Cardiac fibroblast (primary cell): ENCODE measurements around the gene GTF3C2.
A peak's percentile ranks its signal among the peaks of the same experiment; 100 is the strongest.

Experiments used
- DNase-seq, 2 donors: peaks; one replicate each; pipeline versions ENCODE4 v3.0.0 to v3.0.0-alpha.2; 2010; ENCODE audit warnings: low read depth in 2 of 2
- H3K4me3 ChIP-seq, 2 donors: replicated peaks in 1 of 2; 1 replicate in 1 of 2; 2 replicates in 1 of 2; pipeline ENCODE4 v1.5.1; 2011; ENCODE audit warnings: low read depth in 2 of 2, low read length in 2 of 2, mild to moderate bottlenecking in 2 of 2, moderate library complexity in 1 of 2
- TF ChIP-seq, protein P1 (sequence below): IDR thresholded peaks from one replicate; pipeline ENCODE4 v1.5.1; 2011; ENCODE audit warnings: low read depth, mild to moderate bottlenecking, low read length, inconsistent platforms

GTF3C2 gene

DNA sequence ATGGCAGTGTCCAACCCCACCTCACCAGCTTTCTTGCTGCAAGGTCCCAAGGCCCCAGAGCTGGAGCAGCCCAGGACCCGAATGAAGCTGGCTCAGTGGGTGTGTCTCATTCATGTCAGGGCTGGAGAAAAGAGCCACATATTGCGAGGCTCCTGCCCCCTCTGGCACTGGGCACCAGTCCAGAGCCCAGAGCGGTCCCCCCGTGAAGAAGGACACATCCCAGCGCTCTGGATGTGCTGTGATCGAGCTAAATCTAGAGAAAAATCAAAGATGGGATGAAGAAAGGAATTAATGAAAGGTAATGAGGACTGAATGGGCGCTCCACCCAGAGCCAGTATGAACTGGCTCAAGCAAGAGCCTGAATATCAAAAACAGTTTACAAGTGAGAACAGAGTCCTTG is 20.4 kb downstream of the GTF3C2 start:
- TF ChIP-seq, protein P1, sequence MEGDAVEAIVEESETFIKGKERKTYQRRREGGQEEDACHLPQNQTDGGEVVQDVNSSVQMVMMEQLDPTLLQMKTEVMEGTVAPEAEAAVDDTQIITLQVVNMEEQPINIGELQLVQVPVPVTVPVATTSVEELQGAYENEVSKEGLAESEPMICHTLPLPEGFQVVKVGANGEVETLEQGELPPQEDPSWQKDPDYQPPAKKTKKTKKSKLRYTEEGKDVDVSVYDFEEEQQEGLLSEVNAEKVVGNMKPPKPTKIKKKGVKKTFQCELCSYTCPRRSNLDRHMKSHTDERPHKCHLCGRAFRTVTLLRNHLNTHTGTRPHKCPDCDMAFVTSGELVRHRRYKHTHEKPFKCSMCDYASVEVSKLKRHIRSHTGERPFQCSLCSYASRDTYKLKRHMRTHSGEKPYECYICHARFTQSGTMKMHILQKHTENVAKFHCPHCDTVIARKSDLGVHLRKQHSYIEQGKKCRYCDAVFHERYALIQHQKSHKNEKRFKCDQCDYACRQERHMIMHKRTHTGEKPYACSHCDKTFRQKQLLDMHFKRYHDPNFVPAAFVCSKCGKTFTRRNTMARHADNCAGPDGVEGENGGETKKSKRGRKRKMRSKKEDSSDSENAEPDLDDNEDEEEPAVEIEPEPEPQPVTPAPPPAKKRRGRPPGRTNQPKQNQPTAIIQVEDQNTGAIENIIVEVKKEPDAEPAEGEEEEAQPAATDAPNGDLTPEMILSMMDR: no peak
- no peak for DNase-seq
- no peak overlapping the region for H3K4me3 ChIP-seq

DNA sequence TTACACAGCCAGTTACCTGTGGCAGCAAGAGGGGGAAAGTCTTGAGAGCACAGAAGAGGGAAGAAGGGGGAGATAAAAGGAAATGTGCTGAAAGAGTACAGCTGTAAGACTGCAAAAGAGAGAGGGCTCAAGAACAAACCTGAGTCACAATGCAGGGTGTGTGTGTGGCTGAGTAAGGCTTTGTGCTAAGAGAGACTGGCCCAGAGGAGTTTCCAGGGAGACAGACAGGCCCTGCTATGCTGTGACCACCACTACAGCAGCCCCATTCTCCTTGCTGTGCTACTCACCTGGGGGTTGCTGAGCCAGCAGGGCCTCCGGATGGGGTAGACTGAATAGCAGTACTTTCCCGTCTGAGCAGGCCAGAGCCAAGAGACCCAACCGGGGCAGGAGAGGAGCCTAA is 21.3 kb downstream of the GTF3C2 start:
- TF ChIP-seq, protein P1: no peak
- no peak overlapping the region for H3K4me3 ChIP-seq

DNA sequence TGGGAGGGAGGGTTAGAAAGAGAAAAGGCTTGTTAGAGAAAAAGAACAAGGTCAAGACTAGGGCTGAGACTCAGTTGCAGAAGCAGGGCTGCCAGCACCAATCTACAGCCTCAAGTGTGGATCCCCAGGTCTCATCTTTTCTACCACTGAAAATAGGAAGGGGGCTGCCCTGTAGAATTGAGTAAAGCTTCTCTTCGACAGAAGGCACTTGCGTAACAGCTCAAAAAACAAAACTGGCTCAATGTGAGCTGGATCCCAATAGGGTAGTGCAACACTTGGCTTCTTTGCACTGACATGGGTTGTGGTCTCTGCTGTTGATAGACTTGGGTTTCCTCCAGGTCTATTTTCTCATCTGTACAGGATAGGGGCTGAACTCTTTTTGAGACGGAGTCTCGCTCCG is 31.8 kb downstream of the GTF3C2 start:
- DNase-seq: no peak
- TF ChIP-seq, protein P1: no peak

More for the DNA sequence above, 21.3 kb downstream of the GTF3C2 start:
- DNase-seq: no peak

DNA sequence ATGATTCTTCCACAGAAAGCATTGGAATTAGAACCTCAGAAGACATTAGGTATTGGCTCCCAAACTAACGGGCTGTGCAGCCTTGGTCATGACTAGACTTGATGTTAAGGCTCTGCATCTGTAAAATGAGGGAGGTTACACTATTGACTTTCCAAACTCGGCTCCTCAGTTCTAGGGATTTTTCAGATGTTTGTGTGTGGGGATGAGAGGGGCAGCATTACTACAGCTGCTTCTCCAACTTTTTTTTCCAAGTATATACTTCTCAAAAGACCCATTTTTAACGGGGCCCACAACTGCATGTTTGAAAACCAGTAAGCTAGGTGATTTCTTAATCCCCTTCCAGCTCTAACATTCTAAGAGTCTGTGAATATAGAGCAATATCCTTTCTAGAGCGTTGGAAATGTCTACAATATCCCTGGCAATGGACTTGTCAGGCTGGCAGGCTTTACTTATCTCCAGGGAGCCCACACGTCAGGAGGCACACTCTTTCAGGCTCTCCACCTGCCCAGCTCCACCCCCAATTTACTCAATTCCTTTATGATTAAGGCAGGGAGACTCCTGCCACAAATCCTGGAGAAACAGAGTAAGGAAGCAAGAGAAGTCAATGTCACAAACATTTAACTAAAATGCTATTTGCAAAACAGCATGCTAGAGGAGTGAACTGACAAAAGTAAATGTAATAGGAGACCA is 32.8 kb downstream of the GTF3C2 start:
- TF ChIP-seq, protein P1: no peak

More for the DNA sequence above, 31.8 kb downstream of the GTF3C2 start:
- H3K4me3 ChIP-seq: no peak overlapping the region

DNA sequence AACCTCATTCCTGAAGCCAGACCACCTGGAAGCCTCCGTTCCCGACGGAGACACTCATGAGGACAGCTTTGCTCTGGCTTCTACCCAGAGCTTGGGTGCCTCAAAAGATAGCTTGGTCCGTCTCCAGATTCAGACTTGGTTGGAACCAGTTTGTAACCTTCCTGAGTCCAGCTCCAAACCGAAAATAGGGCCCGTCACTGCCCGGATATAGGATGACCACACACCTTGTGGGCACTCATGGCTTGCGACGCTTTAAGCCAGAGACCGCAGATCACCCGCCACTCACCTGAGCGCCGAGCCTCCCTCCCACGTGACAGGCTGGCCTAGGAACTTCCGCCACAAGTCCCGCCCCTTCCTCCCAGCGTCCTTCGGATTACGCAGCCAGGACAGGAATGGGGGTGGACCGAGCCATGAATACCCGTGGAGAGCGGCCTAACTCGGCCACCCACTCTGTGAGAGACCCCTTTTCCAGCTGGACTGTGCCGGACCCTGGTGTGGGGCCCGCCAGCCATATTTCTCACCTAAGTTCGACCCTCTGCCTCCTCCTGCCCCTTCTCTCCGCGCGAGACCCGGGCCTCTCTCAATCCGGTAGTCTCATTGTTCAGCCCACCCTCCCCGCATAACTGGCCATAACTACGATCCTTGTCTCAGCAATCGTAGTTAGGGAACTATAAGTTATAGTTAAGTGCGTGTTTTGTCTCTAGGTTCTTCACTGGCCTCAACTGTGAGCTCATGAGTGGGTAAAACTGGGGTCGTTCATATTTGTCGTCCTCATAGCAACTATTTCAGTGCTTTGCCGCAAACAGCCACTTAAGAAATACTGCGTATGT is 33.6 kb downstream of the GTF3C2 start, which contains the start of gene MPV17:
Gene MPV17 (minus strand): TSS at position 332 of the 830 bp plus-strand sequence. CDS start 580 bp downstream, outside the sequence.
- H3K4me3 ChIP-seq: peak within 1 kb of the TSS; percentile 72 to 86
- TF ChIP-seq, protein P1: no peak
- peak; percentile 92 to 95 for DNase-seq

More for the DNA sequence above, 32.8 kb downstream of the GTF3C2 start:
- DNase-seq: no peak
- H3K4me3 ChIP-seq: peak overlapping the region; percentile 72 to 86

DNA sequence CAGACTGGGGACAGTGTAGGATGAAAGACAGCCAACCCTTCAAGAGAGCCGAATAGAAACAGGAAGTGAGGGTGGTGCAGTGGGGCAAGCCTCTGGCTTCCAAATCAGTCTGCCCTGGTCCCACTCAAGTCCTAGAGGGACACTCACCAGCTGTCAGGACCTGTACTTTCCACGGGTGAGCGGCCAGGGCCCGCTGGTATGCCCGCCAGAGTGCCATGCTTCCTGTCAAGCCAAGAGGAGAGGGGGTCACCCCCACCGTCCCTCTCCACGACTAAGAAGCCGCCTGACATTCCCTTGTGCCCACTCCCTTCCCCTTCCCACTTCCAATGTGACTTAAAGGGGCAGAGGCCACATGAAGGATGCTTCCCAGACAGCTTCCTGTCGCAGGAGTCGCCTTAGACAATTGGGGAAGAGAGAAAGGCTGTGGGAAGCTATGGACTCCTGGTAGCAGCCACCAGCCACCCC is 34.2 kb downstream of the GTF3C2 start:
- DNase-seq: peak in 1 of 2 donors; percentile 11
- peak overlapping the region; percentile 72 to 86 for H3K4me3 ChIP-seq
- TF ChIP-seq, protein P1: no peak
